T1000 (cell line): ENCODE results near the gene PSMD1.
A peak's percentile ranks its signal among the peaks of the same experiment; 100 is the strongest.

Experiments
- DNase-seq: peaks from one replicate; lab custom pipeline; 2025; ENCODE audit warnings: mixed read lengths; lab: John Stamatoyannopoulos, UW

The PSMD1 gene

GRCh38 chr2:231036131-231036530 lies 20.5 kb upstream of the PSMD1 start:
- no peak for DNase-seq

- no peak for DNase-seq
These were observed 20.0 kb upstream of the PSMD1 start for GRCh38 chr2:231036578-231037106.

- DNase-seq = no peak
These were observed 19.4 kb upstream of the PSMD1 start, which contains the start of gene C2orf72 for GRCh38 chr2:231037202-231037730. C2orf72 (plus strand) TSS chr2:231037523; CDS start chr2:231037566, 43 bp downstream.

- DNase-seq = no peak
These were observed 18.8 kb upstream of the PSMD1 start for GRCh38 chr2:231037731-231038482.

GRCh38 chr2:231038483-231039293 lies 18.0 kb upstream of the PSMD1 start:
- DNase-seq = no peak

DNA sequence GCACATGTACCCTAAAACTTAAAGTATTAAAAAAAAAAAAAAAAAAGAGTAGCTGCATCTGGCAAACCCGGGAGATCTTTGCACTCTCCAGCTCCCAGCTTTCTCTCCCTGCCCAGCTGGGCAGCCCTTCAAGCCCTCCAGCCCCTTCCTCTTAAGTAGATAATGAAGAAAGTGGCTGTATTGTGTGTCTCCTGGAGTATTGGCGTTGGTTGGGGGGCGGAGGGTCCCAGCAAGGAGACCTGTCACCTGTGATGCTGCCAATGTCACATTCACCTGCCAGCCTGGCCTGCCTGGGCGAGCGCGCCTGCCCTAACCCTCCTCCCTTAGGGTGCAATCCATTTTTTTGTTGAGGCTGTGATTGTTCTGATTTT lies 17.4 kb upstream of the PSMD1 start:
- DNase-seq = no peak

- no peak for DNase-seq
These were observed 16.8 kb upstream of the PSMD1 start for GRCh38 chr2:231039821-231040364.

GRCh38 chr2:231041061-231041689 lies 15.5 kb upstream of the PSMD1 start:
- DNase-seq = no peak

DNA sequence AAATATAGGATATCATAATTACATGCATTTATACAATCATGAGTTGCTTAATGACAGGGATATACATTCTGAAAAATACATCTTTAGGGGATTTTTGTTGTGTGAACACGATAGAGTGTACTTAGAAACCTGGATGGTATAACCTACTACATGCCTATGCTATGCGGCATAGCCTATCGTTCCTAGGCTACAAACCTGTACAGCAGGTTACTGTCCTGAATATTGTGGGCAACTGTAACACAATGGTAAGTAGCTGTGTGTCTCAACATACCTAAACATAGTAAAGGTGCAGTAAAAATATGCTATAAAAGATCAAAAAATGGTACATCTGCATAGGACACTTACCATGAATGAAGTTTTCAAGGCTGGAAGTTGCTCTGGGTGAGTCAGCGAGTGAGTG lies 12.9 kb upstream of the PSMD1 start:
- no peak for DNase-seq

GRCh38 chr2:231046916-231047273 lies 9.8 kb upstream of the PSMD1 start:
- DNase-seq = no peak

DNA sequence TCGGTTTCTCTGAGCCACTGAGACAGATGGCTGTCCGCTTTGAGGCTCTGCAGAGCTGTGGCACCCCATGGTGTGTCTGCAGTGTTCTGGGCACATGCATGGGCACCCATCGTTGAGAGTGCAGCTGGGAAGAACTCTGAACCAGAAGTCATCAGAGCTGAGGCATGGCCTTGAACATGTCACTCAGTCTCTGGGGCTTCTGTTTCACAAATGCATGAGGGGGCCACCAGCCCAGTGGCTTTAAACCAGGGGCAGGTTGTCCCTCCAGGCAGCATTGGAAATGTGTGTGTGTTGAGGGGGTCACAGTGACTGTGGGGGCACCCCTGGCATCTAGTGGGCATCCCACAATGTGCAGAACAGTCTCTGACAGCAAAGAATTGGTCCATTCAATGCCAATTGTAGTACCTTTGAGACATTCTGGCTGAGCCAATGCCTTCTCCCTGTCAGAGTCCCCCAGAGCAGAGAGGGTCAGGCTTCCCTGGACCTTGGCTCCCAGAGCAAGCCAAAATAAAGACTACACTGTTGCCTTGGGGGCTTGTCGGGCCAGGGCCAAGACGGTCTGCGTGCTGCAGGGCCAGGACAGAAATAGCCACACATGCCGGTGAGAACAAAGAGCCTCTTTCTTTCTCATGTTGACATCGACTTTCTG lies 9.3 kb upstream of the PSMD1 start:
- DNase-seq = no peak

DNA sequence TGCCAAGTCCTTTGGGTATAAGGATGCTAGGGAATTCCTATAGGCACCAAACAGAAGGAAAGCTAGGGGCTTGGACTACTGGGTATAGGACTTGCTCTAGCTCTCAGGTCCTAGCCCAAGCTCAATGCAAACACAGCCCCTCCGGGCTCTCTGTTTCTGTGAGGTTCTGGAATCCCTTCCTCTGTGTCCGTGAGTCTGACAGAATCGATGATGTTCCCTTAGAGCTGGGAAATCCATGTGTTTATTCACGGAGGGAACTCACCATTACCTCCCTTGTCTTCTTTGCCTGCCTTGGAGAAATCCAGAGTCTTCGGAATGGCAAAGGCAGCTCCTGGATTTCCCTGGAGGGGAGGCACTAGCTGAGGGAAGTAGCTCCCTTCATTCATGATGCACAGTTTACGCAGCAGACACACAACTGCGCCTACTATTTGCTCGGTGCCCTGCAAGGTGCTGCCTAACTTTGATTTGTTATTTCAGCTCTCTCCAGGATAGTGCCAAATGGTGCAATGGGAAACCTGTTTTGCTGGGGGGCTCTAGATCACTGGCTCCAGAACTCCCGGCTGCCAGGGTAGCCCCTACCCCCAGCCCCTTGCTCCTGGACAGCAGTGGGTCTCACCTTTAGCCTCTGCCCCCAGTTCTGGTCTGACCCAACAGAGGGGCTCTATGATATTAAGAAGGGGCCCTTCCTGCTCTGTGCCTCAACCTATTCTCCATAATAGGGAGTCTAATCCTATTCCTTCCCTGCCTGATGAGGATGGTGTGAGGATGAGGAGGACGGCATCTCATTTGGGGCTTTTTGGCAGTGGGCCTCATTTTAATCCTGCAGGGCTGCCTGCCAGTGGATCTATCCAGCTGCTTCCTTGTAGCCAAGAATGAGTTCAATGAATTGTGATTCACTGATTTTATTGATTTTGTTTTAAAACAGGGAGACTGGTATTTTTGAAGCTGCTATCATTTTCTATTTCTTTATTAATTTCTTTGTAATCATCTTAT lies 8.4 kb upstream of the PSMD1 start:
- no peak for DNase-seq

GRCh38 chr2:231049286-231050017 lies 7.2 kb upstream of the PSMD1 start:
- no peak for DNase-seq

GRCh38 chr2:231050018-231050901 lies 6.4 kb upstream of the PSMD1 start:
- no peak for DNase-seq

- no peak for DNase-seq
These were observed 5.6 kb upstream of the PSMD1 start for GRCh38 chr2:231051116-231051515.

DNA sequence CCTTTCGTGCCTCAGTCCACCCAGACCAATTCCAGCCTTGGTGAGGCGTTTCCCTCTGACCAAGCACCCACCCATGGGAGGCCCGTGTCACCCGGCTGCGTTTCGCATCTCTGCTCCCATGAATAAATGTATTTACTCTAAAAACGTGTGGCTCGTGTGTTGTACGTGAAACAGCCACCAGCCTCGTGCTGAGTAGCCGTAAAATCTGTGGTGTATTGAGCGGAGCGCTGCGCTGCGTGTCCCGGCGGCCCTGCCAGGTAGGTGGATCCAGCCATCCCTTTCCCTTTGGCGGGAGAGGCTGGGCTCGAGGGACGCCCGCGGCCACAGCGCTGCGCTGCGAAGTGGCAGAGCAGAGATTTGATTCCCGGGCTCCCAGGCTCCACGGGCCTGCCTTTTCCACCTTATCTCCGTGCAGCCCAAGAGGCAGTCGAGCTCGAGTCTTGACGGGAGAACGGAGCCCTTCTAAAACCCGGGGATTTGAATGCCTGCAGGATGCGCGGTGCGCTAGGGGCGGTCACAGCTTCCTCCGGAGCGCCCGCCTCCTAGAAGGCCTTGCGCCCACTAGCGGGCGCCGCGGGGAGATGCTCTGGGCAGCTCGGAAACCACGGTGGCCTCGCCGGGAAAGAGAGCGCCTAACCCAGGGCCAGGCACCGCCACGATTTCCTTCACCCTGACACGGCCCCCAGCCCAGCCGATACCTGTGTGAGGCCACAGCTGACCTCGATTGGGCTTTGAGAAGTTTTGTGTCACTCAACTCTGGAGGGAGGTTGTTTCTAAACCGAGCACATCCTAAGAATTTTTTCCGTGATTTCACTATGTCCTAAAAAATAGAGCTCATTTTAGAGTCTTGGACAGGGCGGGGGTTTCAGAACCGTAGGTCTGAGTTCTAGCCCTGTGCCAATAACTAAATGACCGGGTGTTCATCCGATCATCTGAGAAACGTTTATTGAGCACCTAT lies 3.9 kb upstream of the PSMD1 start:
- peak; percentile 73 for DNase-seq

DNA sequence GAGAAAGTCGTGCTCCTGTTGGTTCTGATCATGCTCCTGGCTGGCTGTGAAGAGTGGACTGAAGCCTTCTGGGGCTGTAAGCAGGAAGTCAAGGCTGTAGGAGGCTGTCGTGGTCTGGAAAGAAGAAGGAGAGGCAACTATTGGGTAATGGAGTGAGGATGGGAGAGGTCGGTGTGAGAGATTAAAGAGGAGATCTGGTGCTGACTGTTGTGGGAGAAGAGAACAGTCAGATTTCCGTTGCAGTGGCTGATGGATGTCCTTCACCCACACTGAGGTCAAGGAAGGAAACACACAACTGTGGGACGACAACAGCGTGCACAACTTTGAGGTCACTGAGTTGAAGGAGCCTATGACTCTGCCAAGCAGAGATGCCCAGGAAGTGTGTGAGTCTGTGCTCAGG lies 2.8 kb upstream of the PSMD1 start:
- DNase-seq = no peak
